HG02870 (cell line): ENCODE data around the gene PLLP.

Experiments used
- ATAC-seq: cut with Tn5 transposase; IDR thresholded peaks from one replicate; pipeline ENCODE4 v1.9.1; 2021; ENCODE audit warnings: mild to moderate bottlenecking, moderate library complexity; ENCODE audit not compliant: unreplicated experiment

PLLP gene, protein sequence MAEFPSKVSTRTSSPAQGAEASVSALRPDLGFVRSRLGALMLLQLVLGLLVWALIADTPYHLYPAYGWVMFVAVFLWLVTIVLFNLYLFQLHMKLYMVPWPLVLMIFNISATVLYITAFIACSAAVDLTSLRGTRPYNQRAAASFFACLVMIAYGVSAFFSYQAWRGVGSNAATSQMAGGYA

DNA sequence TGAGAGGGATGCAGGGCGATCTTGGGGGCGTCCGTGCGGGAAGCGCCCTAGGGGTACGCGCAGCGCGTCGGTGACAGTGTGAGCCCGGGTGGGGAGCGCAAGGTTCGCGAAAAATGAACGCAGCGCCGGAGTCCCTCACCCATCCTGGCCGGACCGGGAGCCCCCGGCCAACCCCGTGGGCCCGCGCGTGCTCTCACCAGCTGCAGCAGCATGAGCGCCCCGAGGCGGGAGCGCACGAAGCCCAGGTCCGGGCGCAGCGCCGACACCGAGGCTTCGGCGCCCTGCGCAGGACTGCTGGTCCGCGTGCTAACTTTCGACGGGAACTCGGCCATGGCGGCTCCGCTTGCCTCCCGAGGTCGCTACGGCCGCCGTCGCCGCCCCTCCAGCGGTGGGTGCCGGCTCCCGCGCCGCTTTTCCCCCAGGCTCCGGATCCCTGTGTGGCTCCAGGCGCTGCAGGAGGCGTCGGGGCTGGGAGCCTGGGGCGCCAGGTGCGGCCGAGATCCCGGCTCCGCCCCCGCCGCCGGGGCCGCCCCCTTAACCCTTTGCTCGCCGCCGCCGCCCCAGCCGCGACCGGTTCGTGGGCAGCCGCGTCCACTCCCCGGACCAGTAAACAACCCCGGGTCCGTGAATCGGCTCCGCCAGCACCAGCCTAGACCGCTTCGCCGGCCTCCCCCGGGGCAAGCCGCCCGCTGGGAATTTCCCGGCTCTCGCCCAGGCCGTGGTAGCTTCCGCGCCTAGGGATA lies at the start of gene PLLP:
Gene PLLP (minus strand): TSS at position 464 of the 743 bp plus-strand sequence. CDS start 132 bp downstream, at position 332.
- ATAC-seq: no peak

DNA sequence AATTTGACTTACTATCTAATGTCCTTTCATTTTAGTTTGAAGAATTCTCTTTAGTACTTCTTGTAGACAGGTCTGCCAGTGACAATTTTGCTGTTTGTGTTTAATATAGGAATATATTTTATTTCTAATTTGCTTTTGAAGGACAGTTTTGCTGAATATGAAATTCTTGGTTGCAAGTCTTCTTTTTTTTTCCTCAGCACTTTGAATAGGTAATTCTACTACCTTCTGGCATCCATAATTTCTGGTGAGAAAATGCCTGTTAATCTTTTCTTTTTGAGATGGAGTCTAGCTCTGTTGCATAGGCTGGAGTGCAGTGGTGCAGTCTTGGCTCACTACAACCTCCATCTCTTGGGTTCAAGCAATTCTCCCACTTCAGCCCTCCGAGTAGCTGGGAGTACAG lies 48.9 kb upstream of the PLLP start:
- ATAC-seq: no peak

DNA sequence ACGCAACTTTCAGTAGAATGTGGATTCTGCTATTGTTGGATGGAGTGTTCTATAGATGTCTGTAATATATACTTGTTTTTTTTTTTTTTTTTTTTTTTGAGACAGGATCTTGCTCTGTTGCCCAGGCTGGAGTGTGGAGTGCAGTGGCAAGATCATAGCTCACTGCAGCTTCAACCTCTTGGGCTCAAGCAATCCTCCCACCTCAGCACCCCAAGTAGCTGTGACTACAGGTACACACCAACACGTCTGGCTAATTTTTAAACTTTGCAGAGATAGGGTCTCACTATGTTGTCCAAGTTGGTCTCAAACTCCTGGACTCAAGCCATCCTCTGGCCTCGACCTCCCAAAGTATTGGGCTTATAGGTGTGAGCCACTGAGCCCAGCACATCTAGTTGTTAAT lies 46.9 kb upstream of the PLLP start:
- ATAC-seq: no peak

DNA sequence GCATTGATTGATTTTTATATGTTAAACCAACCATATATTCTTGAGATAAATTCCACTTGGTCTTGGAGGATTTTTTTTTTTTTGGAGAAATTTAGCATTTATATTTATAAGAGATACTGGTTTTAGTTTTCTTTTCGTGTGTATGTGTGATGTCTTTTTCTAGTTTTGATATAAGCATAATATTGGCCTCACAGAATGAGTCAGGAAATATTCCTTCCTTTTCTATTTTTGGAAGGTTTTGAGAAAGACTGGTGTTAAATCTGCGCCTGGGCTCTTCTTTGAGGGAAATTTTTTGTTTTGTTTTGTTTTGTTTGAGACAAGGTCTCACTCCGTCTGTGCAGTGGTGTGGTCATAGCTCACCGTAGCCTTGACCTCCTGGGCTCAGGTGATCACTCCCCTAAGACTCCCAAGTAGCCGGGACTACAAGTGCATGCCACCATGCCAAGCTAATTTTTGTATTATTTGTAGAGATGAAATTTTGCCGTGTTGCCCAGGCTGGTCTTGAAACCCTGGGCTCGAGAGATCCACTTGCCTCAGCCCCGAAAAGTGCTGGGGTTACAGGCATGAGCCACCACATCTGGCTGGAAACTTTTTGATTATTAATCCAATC lies 45.4 kb upstream of the PLLP start:
- no peak for ATAC-seq

DNA sequence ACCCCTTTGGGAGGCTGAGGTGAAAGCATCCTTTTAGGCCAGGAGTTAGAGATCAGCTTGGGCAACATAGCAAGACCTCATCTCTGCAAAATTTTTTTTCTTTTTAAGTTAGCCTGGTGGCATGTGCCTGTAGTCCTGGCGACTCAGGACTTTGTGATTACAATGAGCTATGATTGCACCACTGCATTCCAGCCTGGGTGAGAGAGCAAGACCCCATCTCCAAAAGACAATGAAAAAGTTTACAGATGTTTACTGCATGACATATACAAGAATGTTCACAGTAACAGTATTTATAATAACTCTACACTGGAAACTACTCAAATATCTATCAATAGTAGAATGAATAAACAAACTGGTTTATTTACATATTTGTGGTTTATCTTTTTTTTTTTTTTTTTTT lies 41.0 kb upstream of the PLLP start:
- no peak for ATAC-seq

DNA sequence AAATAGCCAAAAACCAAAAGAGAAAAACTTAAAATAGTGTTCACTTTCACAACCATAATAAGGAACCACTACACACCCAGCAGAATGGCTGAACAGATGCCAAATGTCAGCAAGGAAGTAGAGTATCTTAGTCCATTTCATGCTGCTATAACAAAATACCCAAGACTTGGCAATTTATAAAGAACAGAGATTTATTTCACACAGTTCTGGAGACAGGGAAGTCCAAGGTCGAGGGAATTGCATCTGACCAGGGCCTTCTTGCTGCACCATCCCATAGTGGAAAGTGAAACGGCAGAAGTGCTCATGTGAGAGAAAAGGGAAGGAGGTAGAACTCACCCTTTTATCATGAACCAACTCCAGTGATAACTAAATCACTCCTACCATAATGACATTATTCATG lies 40.3 kb upstream of the PLLP start:
- no peak for ATAC-seq

DNA sequence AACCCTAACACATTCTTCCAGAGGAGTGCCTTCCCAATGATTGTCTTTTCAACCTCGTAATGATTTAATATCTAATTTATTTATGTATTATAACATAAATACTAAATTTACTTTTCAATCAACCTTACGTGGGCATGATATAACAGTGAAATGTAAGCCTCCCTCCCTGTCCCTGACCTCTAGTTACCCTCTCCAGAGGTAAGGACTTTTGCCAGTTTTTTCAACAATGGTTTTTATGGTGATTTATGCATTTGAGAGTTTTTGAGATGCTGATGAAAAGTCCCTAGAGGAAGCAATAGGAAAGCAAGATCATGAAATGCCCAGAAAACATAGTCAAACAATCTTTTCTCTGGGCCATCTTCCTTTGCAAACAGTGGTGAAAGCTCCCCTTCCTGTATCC lies 35.2 kb upstream of the PLLP start:
- no peak for ATAC-seq

DNA sequence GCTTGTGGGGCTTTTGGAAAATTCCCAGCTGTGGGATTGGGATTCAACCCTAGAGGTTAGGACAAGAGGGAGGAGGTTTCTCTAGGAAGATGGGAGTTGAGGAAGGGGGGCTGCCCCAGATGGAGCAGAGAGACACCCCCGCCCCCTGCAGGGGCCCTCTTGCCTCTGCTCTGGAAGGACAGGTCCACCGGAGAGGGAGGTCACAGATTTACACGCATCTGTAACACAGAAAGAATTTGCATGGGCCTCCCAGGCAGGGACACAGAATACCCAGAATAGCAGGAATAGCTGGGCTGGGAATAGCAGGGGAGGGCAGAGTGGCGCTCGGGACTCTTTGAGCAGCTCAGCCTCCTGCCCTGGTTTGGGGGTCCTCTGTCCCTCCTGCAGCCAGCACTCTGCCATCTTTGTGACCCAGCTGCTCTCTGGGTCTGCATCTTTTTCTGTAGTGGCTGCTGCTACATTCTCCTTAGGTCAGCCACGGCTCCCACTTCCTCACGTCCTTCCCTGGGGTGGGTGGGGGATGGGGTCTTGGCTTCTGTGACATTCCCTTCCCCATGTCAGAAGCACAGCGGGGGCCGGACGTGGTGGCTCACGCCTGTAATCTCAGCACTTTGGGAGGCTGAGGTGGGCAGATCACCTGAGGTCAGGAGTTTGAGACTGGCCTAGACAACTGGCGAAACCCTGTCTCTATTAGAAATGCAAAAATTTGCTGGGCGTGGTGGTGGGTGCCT lies 33.9 kb upstream of the PLLP start:
- no peak for ATAC-seq

DNA sequence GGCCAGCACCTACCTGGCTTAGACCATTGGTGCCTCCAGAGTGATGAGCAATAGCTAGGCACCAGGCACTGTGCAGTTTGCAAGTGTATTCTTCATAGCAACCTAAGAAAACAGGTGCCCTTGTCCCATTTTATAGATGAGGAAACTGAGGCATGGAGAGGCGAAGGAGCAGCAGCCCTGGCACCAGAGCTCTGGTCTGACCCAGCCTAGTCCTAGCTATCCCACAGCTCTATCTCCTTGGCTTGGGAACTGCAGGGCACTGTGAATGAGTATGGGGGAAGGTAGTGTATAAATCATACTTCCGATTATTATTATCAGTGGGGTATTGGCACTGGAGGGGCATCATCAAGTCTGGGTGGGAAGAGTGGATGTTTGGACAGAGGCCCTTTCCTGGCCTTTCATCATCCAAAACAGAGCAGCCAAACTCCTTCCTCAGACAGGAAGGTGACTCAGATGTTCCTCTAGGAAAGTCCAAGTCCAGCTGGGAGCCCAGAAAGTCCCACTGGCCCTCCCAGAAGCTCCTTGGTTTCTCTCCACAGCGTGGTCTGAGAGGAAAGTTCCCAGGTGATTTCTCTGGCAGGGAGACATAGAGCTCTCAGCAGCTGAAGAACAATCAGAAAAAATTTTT lies 32.0 kb upstream of the PLLP start:
- no peak for ATAC-seq

DNA sequence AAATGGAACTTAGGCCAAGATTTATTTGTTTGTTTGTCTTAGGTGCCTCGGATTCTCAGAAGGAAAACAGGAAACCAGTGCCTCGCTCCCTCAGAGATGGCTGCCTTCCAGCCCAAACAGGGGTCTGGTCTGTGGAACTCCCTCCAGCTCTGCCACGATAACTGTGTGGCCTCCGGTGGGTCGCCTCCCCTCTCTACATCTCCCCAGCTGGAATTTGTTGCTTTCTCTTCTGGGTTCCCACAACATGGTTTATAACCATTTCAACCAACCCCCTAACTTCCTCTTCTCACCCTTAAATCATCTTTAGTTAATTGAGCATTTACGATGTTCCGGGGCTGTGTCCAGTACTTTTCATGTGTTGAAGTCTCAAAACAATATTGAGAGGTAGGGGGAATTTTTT lies 30.9 kb upstream of the PLLP start:
- ATAC-seq: no peak

DNA sequence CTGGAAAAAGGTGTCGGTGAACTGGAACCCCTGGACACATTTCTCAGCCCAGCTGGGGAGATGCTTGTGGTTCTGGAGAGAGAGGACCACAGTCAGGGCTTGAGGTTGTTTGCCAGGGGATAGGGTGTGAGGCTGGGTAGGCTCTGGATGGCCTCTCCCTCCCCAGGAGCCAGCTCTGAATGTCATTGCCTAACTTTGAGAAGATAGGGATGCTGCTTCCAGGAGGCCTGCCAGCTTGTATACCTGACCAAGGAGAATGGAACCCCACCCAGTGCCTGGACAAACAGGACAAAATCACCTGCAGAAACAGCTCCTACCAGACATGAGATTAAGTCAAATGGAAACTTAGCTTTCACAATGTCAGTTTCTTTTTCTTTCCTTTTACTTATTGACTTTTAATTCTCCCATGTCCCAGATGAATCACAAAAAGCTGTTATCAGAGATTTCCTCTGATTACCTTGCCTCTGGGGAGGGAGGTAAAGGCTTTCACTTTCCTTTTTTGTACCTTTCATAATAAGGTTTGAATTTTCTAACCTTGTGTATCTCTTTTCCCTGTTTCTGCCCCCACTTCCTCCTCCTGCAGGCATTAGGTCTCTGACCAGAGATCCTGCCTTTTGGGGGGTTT lies 29.8 kb upstream of the PLLP start:
- ATAC-seq: no peak

DNA sequence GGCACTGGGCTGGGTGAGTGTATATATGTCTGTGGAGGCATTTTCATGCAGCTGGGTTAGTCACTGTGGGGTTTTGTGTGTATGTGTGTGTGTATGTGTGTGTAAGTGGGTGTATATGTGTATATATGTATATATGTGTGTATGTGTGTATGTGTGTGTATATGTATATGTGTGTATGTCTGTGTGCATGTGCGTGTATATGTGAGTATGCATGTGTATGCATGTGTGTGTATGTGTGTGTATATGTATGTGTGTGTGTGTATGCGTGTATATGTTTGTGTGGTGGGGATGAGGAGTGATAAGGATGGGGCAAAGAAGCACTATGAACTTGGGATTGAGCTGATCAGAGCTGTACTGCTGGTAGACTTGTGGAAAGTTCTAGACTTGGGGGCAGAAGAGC lies 29.0 kb upstream of the PLLP start:
- no peak for ATAC-seq

DNA sequence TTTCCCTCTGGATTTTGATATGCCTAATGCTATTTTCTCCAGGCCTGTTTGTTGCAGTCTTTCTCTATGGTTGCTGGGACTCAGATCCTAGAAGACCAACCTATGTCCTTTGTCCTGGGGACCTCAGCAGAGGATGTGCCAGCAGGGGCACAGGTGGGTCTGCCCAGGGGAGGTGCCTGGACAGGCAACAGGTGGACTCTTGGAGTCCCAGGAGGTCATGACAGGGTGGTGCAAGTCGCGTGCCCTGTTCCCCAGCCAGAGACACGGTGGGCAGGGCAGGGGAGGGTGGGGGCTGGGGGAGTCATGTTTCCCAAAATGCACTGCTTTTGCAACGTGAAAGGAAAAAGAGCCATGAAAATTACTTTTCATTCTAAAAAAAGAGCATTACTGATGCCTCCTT lies 26.3 kb upstream of the PLLP start:
- ATAC-seq: no peak

DNA sequence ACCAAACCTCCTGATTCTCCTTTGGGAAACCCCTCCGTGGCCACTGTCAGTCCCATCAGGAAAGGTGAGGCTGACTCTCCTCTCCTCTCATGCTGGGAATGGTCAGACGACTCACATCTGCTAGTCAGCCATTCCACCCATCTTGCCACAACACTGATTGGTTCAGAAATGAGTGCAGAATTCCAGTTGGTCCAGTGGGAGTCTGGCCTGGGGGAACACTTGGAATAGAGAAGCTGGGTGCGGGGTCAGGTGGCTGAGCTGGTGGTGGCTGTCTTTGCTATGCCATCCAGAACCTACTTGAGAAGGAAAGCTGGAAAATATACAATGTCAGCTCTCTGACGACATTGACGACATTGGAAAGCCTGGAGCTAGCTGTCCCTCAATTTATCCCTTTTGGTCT lies 23.6 kb upstream of the PLLP start:
- ATAC-seq: no peak

DNA sequence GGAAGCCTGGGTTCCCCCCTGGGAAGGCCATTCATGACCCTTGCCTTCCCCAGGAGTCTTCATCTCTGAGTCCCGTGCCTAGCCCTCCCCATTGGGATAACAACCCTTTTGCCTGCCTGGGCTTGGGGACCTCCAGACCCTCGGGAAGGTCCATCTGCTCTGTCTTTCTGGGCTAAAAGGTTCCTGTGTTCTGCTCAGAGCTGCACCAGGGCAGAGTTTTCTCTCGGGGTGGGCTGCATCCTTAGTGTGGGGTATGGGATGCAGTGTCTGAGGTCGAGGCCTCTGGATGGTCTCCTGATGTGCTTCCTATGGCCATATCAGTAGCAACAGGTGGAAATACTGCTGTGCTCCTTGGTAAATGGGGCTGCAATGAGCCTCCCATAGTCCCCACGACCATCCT lies 22.9 kb upstream of the PLLP start:
- ATAC-seq: no peak

DNA sequence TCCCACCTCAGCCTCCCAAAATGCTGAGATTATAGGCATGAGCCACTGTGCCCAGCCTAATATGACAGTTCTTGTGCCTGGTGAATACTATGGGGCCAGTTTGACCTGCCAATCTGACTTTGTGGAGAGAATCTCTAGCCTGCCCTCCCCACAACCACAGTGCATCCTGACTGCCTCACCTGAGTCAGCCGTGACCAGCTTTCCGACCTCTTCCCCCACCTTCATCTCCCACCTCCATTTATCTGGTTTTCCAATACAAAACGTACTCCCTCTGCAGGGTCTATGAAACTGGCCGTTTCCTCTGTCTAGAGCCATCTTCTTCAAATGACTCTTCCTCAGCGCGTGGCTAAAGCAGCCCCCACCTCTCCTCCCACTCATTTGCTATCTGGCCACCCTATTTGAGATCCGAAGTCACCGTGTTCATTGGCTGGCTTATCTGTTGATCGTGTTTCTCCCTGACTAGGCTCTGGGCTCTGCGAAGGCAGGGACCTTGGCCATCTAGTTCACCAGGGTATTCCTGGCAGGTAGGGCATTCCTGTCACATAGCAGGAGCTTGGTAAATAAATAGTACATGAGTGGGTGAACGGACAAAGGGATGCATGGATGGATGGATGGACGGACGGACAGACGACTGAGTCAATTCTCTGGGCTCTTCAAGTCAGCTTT lies 22.3 kb upstream of the PLLP start:
- no peak for ATAC-seq

DNA sequence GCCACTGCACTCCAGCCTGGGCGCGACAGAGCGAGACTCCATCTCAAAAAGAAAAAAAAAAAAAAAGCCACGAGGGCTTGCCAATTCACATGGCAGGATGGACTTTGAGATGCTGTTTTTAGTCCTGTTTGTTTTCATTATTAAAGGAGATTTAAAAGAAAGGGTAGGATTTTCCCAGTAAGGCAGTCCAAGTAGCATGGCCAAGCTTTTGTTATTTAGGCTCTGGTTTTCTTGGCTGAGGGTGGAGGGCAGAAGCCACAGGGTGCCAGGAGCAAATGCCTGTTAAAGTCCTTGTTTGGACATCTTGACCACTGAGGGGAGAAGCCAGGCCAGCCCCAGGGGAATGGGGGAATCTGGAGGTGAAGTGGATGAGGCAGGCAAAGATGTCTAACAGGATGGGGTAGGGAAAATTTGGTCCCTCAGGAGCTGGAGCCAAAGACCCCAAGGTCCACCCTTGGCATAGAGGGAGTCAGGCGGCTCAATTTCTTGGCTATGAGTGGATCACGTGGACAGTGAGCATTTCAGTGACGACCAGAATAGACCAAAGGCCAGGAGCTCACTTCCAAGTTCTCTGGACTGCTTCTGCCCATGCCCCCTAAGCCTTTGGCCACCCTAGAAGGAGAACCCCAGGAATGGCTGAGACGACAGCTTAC lies 20.8 kb upstream of the PLLP start:
- no peak for ATAC-seq

DNA sequence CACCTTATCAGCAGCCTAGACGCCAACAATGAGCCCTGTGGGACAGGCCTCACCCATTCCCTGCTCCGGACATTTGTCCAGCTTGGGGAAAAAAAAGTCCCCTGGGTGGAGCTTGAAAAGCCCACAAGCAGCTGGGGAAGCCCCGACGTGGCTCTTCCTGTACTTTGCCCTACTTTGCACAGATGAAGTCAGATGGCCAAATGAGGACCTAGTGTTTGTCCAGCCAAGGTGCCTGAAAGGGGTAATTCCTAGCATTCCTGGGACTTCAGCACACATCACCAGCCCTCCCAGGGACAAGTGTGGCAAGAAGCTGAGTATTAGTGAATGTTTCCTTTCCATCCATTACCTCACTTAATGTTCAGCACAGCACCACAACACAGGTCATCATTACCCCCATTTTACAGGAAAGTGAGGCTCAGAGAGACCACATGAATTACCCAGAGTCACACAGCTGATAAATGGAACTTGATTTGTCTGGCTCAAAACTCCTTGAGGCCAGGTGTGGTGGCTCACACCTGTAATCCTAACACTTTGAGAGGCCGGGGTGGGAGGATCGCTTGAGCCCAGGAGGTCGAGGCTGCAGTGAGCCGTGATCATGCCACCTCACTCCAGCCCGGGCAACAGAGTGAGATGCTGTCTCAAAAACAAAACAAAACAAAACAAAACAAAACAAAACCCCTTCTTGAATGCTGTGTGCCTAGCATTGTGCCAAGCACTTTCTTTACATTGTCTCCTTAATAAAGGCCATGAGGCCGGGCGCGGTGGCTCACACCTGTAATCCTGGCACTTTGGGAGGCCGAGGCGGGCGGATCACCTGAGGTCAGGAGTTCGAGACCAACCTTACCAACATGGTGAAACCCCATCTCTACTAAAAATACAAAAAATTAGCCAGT lies 19.9 kb upstream of the PLLP start:
- no peak for ATAC-seq

DNA sequence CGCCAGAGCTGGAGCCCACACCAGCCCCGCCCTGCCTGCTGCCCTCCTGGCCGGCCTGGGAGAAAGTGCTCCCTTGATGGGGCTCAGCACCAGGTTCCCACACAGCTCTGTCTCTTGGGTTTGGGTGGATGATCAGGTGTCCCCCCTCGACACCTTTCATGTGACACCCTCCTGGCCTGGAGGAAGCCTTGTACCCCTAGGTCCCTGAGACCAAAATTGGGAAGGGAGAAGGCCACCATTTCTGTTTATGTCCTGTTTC lies 19.4 kb upstream of the PLLP start:
- ATAC-seq: no peak
